ENCODE measurements around the gene ABLIM2.
"Not testable (repeated sequence)": the region's sequence is repeated elsewhere in the genome, so short reads cannot be mapped to it uniquely, and the experiment has no call there.

Gene ABLIM2

GRCh38 chr4:7950301-7951092 is 208.1 kb downstream of the ABLIM2 start:
- DNase-seq = no peak

GRCh38 chr4:7949759-7950158 is 208.9 kb downstream of the ABLIM2 start:
- no peak for DNase-seq

GRCh38 chr4:7947927-7948326 is 210.7 kb downstream of the ABLIM2 start:
- DNase-seq = no peak

- DNase-seq = no peak
Measured at GRCh38 chr4:7945709-7946380, 212.8 kb downstream of the ABLIM2 start.

GRCh38 chr4:7944599-7945220 is 213.9 kb downstream of the ABLIM2 start:
- DNase-seq = no peak

- not testable (repeated sequence) for DNase-seq
Measured at GRCh38 chr4:7943688-7944087, 214.9 kb downstream of the ABLIM2 start.

GRCh38 chr4:7943211-7943610 is 215.4 kb downstream of the ABLIM2 start:
- DNase-seq = no peak

GRCh38 chr4:7941965-7942496 is 216.6 kb downstream of the ABLIM2 start:
- no peak for DNase-seq

GRCh38 chr4:7941111-7941964 is 217.3 kb downstream of the ABLIM2 start:
- DNase-seq = no peak

- DNase-seq = peak; percentile 63 to 84 (median 78)
Measured at GRCh38 chr4:7939377-7940108, 219.1 kb downstream of the ABLIM2 start, which contains the start of gene AFAP1. Gene AFAP1, minus strand, starts transcription at chr4:7939861. Its CDS starts 67,783 bp downstream, at chr4:7872078.

- peak in 1 of 4 experiments; percentile 13 for DNase-seq
Measured at GRCh38 chr4:7938609-7939376, 219.8 kb downstream of the ABLIM2 start.

- DNase-seq = no peak
Measured at GRCh38 chr4:7938266-7938608, 220.4 kb downstream of the ABLIM2 start.

GRCh38 chr4:7937006-7937405 is 221.6 kb downstream of the ABLIM2 start:
- no peak for DNase-seq

- DNase-seq = no peak
Measured at GRCh38 chr4:7933651-7934510, 224.7 kb downstream of the ABLIM2 start.

- DNase-seq = no peak
Measured at GRCh38 chr4:7932287-7932686, 226.3 kb downstream of the ABLIM2 start.

- no peak for DNase-seq
Measured at GRCh38 chr4:7929118-7929951, 229.3 kb downstream of the ABLIM2 start.

GRCh38 chr4:7928711-7929110 is 229.9 kb downstream of the ABLIM2 start:
- no peak for DNase-seq

- no peak for DNase-seq
Measured at GRCh38 chr4:7926822-7927221, 231.8 kb downstream of the ABLIM2 start.

- DNase-seq = no peak
Measured at GRCh38 chr4:7924570-7924969, 234.0 kb downstream of the ABLIM2 start.

Data from activated CD4-positive, CD25-positive, alpha-beta regulatory T cell (primary cell).